Uterus (tissue), 4 donors: Measurements from ENCODE around the gene PPP2R2B. TPM values are rescaled to one million over a fixed set of nuclear protein-coding genes. Genes with fewer than 3 reads are reported as not detected.

Source experiments
- DNase-seq, 2 donors: peaks; one replicate each; pipeline ENCODE4 v3.0.0-alpha.2; 2019 to 2020
- H3K27ac ChIP-seq, 2 donors: fragments of 200-600 bp; sonication (generic); 1 replicate in 1 of 2; 2 replicates in 1 of 2; pipeline ENCODE4 v1.5.1; 2016 to 2018
- H3K27me3 ChIP-seq, 2 donors: fragments of 200-600 bp; sonication (generic); one replicate each; pipeline ENCODE4 v1.5.1; 2018 to 2019; ENCODE audit warnings: control low read depth in 1 of 2
- H3K36me3 ChIP-seq, 2 donors: fragments of 200-600 bp; sonication (generic); one replicate each; pipeline ENCODE4 v1.5.1; 2019; ENCODE audit warnings: control low read depth in 1 of 2
- H3K4me1 ChIP-seq, 2 donors: fragments of 200-600 bp; sonication (generic); one replicate each; pipeline ENCODE4 v1.5.1; 2018 to 2019; ENCODE audit warnings: control low read depth in 1 of 2
- H3K4me3 ChIP-seq, 2 donors: fragments of 200-600 bp; sonication (generic); 1 replicate in 1 of 2; 2 replicates in 1 of 2; pipeline ENCODE4 v1.5.1; 2018 to 2019; ENCODE audit warnings: mild to moderate bottlenecking in 1 of 2
- H3K9me3 ChIP-seq, 2 donors: fragments of 200-600 bp; sonication (generic); one replicate each; pipeline ENCODE4 v1.5.1; 2019; ENCODE audit warnings: control low read depth in 1 of 2
- CTCF ChIP-seq, 4 experiments: fragments of 200-600 bp in 2 of 4; fragments of 450-650 bp in 2 of 4; sonication (generic) in 2 of 4; IDR thresholded peaks; one replicate each; pipeline ENCODE4 v1.5.1; 2016 to 2019; ENCODE audit warnings: antibody characterized with exemption in 4 of 4, mild to moderate bottlenecking in 2 of 4, moderate library complexity in 1 of 4
- POLR2A ChIP-seq, 2 donors: fragments of 450-650 bp; IDR thresholded peaks; one replicate each; pipeline ENCODE4 v1.6.1; 2016; ENCODE audit warnings: antibody characterized with exemption in 2 of 2, mild to moderate bottlenecking in 1 of 2, moderate library complexity in 1 of 2
- intact Hi-C: fragments of 100-400 bp; cut with DNase I; formaldehyde crosslinking; loops from one replicate; pipeline ENCODE4 v1.15.1; 2023; ENCODE audit warnings: low total_unique reads
- total RNA-seq, 4 donors: library from RNA; depleted of rRNA in 3 of 4; stranded (reverse); fragments of >200 nt in 3 of 4; gene quantifications; one replicate each; pipeline versions ENCODE4 v1.1.0 to v1.2.4, GENCODE V29; 2014 to 2023
- donor health status: DM: yes; HTN: yes; CAD: no.

PPP2R2B gene
- total RNA-seq, 4 donors from 2014 or later: 0.26 to 14.8 (median 2.0) TPM; not detected in 1

- H3K4me3 ChIP-seq: no peak overlapping the region
- no peak overlapping the region for H3K27ac ChIP-seq
- no peaks in the 10 kb centered on the region for H3K9me3 ChIP-seq
- no peaks in the 10 kb centered on the region for H3K27me3 ChIP-seq
- intact Hi-C loops: no loop called here
- TF ChIP-seq CTCF (IDR thresholded peaks at IDR 0.05) (no peak), POLR2A (IDR thresholded peaks at IDR 0.05) (no peak)
- no peaks in the 10 kb centered on the region for H3K36me3 ChIP-seq
- peak in 1 of 2 donors; percentile 13 for DNase-seq
- H3K4me1 ChIP-seq: no peaks in the 10 kb centered on the region
Observed at GRCh38 chr5:146797658-146798057, 80.9 kb downstream of the PPP2R2B start.

DNA sequence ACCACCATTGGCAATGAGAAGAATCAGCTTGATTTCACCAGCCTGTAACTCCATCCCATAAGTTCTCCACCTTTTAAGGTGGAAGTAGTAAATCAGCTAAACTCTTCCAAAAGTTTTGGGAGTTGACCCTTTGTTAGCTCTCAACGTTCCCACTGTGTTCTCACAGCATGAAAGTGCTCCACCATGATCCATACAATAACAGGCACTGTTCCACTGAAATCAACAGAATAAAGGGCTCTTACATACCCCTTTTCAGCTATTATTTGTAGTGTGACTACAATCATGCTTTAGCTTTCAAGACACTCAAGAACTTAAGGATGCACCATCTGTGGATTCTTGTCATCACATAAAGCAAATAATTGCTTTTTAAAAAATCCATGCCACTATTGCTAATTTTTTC, 81.6 kb downstream of the PPP2R2B start:
- Histone ChIP-seq H3K4me1 (no peaks in the 10 kb centered on the region), H3K4me3 (no peak overlapping the region), H3K27ac (no peak overlapping the region), H3K9me3 (no peaks in the 10 kb centered on the region), H3K27me3 (no peaks in the 10 kb centered on the region), H3K36me3 (no peaks in the 10 kb centered on the region)
- DNase-seq: no peak
- intact Hi-C loops: no loop called here
- TF ChIP-seq CTCF (IDR thresholded peaks at IDR 0.05) (no peak), POLR2A (IDR thresholded peaks at IDR 0.05) (no peak)

- TF ChIP-seq CTCF (IDR thresholded peaks at IDR 0.05): no peak
- no peak for TF ChIP-seq POLR2A (IDR thresholded peaks at IDR 0.05)
- Histone ChIP-seq H3K4me1 (no peaks in the 10 kb centered on the region), H3K27me3 (no peaks in the 10 kb centered on the region), H3K27ac (no peak overlapping the region), H3K4me3 (no peak overlapping the region), H3K9me3 (no peaks in the 10 kb centered on the region), H3K36me3 (no peaks in the 10 kb centered on the region)
- intact Hi-C loops: no loop called here
- DNase-seq: no peak
Observed at GRCh38 chr5:146796144-146796543, 82.4 kb downstream of the PPP2R2B start.

- no peaks in the 10 kb centered on the region for H3K4me1 ChIP-seq
- no peaks in the 10 kb centered on the region for H3K9me3 ChIP-seq
- DNase-seq: no peak
- H3K27ac ChIP-seq: no peak overlapping the region
- no peak overlapping the region for H3K4me3 ChIP-seq
- no peak for TF ChIP-seq POLR2A (IDR thresholded peaks at IDR 0.05)
- TF ChIP-seq CTCF (IDR thresholded peaks at IDR 0.05): no peak
- no peaks in the 10 kb centered on the region for H3K36me3 ChIP-seq
- no peaks in the 10 kb centered on the region for H3K27me3 ChIP-seq
- intact Hi-C loops: no loop called here
Observed at GRCh38 chr5:146794326-146795029, 84.1 kb downstream of the PPP2R2B start.

- Histone ChIP-seq H3K4me1 (no peaks in the 10 kb centered on the region), H3K36me3 (no peaks in the 10 kb centered on the region), H3K27ac (no peak overlapping the region), H3K27me3 (no peaks in the 10 kb centered on the region), H3K9me3 (no peaks in the 10 kb centered on the region), H3K4me3 (no peak overlapping the region)
- TF ChIP-seq POLR2A (IDR thresholded peaks at IDR 0.05) (no peak), CTCF (IDR thresholded peaks at IDR 0.05) (no peak)
- DNase-seq: no peak
- intact Hi-C loops: no loop called here
Observed at GRCh38 chr5:146793709-146794108, 84.8 kb downstream of the PPP2R2B start.
